HG03039 (cell line): ENCODE data around the gene ANO10.
"Not testable (repeated sequence)": the region's sequence is repeated elsewhere in the genome, so short reads cannot be mapped to it uniquely, and the experiment has no call there.

Experiments used
- ATAC-seq: cut with Tn5 transposase; IDR thresholded peaks from one replicate; pipeline ENCODE4 v1.9.1; 2021; ENCODE audit warnings: mild to moderate bottlenecking, moderate library complexity; ENCODE audit not compliant: unreplicated experiment

The ANO10 gene

DNA sequence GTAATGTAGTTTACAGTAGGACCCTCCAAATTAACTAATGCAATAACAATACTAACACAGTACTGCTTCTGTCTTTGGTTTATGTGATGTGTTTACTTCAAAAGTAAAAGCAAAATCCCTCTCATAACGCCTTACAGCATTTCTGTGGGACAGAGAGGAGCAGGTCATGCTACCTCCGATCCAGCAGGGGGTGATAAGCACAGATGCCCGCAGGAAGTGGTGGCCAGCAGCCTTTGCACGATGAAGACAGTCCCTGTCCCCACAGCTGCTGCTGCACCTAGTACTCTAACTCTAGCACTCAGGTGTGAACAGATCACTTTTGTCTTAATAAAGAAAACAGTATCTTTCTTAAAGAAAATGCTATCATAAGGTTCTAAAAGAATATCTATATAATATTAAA, 38.3 kb downstream of the ANO10 start:
- ATAC-seq, result no peak

DNA sequence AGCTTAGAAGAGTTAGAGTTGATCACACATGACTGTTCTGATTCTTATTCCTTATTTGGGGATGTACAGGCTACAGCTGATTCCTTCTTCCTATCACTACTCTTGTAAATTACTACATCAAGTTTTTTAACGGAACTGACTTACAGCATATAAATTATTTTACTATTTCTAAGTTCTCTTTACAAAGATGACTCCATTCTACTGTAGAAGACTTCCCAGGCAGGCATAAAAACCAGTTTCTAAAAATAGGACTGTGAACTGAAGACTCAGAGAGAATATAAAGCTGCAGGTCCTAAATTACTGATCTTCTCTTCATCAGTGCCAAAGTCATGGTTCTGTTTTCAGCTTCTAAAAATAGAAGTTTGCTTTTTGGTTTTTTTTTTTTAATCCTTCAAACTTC, 38.9 kb downstream of the ANO10 start:
- no peak for ATAC-seq

DNA sequence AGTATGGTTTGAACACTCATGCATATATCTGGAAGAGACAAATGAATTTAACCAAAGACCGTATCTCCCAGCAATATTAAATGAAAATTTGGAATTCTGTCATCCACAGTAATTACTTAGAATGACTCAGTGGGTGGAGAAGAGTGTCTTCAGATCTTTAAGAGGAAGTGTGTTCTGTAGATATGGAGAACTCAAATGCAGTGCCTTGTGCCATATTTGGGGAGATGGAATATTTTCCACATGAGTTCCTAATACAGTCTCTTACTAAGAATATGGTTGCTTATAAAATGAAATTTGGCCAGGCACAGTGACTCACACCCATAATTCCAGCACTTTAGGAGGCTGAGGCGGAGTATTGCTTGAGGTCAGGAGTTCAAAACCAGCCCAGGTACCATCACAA, 40.5 kb downstream of the ANO10 start:
- no peak for ATAC-seq

DNA sequence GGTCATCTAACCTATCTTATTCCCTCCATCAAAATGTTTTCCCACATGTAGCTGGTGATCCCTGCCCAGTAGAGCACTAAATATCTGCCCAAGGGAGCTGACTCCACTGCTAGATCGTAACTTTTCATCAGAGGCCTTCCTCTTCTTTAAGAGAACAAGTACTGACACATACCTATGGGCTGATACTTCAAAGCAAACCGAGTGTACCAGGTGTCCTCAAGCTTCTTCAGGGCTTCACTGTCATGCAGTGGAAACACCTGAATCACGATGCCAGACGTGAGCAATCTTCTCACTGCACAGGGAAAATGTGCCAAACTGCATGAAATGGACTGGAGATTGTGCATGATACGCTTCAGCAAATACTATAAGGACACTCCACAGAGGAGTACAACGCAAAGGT, 41.6 kb downstream of the ANO10 start:
- no peak for ATAC-seq

DNA sequence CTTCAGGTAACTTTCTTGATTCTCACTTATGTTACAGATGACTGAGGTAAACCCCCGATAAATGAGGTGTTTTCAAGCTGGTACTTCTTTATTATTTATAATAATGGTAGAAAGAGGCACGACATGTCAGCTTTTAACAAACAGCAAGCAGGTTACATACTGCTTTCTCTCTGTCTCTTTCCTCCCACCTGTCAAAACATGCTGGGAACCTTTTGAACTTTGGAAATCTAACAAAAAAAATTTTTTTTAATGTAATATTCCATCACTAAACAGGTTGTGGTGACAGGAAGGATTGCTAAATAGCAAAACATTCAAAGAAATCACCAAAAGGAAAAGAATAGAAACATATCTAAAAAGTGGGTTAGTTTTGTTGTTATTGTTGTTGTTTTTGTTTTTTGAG, 48.2 kb downstream of the ANO10 start:
- no peak for ATAC-seq

DNA sequence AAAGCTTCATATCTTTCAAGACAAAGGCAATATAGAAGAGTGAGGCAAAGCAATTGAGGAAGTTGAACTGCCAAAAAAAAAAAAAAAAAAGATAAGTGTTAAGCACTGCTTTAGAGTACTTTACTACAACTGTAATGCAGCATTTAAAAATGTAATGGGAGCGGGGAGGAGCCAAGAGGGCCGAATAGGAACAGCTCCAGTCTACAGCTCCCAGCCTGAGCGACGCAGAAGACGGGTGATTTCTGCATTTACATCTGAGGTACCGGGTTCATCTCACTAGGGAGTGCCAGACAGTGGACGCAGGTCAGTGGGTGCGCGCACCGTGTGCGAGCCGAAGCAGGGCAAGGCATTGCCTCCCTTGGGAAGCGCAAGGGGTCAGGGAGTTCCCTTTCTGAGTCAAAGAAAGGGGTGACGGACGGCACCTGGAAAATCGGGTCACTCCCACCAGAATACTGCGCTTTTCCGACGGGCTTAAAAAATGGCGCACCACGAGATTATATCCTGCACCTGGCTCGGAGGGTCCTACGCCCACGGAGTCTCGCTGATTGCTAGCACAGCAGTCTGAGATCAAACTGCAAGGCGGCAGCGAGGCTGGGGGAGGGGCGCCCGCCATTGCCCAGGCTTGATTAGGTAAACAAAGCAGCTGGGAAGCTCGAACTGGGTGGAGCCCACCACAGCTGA, 56.0 kb downstream of the ANO10 start:
- ATAC-seq, result not testable (repeated sequence)

DNA sequence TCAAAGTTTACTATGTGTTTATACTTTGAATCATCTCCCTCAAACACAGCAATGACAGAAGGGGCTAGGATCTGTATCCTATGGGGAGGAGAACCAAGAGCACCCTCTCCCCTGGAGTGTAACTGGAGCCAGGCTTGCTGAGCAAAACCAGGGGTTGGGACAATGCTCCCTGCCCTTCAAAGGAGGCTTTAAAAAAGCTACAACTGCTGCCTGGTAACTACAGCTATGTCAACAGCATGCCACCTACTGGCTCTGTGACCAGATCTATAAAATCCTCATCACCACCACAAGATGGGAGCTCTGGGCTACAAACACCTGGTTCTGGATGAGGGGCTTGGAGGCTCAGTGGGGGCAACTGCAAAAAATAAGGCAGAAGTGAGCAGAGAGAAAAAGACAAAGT, 61.9 kb downstream of the ANO10 start:
- ATAC-seq, result no peak

DNA sequence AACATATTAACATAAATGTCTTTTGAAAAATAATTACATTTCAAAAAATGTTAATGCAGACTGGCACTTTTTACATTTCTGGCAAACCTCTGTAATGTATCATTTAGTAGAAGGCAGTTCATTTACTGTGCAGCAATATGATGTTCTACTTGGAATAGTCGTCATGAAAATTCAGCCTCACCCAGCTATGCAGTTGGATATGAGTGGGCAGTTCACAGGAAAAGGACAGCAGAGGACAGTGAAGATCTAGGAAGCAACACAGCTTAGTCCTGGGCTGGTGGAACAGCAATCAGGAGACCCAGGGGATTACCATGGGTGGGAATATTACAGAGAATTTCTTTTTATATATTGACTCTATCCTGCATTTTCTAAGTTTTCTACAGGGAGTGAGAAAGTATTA, 63.6 kb downstream of the ANO10 start:
- no peak for ATAC-seq

DNA sequence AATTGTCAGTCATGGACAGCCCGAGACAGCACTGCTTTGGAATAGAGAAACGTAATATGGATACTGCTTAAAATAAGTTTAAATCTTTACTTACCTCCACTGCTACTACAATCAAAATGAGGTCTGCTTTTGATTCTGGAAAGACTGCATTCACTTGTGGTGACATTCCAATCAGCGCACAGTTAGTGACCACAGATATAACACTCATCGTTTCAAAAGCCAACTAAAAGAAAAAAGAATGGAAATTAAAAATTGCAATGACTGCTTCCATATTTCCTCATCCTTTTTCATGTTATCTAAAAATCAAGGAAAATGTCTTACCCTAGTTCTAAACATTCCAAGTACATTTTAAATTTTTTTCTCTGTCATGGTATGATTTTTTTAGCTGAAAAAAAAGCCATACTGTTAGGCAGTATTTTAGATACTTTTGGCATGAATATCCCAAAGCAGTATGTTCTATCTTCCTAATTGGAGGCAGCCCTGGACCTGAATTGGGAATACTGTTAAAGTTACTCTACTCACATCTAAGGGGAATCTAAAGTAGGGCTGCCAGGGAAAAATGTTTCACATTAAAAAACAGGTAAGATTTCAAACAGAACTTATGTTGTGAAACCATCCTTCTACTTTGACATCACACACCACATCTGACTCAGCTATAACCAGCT, 72.1 kb downstream of the ANO10 start:
- no peak for ATAC-seq

DNA sequence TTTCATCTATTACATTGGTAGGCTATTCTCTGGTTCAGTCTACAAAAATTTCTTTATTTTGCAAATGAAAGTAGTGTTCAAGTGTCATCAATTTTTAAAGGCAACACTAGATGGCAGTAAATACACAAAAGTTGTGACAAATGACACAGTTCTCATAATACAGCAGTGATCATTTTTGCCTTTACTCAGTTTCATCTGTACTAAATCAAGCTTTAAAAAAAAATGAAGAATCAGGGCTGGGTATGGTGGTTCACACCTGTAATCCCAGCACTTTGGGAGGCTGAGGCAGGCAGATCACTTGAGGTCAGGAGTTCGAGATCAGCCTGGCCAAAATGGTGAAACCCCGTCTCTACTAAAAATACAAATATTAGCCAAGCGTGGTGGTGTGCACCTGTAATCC, 77.5 kb downstream of the ANO10 start:
- not testable (repeated sequence) for ATAC-seq

DNA sequence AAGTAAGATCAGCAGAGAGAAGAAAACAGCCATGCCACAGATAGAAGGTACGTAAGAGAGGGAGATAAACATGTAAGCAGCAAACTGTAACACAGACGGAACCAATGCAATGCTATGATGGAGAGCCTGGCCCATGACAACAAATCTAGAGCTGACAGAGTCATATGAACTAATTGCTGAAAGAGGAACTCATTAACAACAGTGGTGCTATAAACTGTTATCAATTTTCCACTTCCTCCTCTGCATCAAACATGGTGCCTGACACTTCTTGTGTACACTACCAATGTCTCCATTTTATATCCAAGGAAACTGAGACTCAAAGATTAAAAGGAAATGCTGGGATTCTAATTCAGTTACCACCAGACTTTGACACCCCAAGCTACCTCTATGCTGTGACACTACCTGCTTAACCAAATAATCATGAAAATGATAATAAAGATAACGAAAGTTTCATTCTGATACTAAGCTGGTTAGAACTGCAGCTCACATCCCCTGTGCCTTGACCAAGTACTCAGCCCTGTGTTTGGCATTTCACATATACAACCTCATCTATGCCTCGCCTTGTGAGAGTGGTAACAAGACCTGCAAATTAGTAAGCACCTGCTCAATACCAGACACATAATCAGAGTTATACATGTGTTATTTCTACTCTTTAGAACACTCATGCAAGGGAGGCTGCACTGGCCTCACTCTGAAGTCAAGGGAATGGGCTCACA, 79.3 kb downstream of the ANO10 start:
- no peak for ATAC-seq

DNA sequence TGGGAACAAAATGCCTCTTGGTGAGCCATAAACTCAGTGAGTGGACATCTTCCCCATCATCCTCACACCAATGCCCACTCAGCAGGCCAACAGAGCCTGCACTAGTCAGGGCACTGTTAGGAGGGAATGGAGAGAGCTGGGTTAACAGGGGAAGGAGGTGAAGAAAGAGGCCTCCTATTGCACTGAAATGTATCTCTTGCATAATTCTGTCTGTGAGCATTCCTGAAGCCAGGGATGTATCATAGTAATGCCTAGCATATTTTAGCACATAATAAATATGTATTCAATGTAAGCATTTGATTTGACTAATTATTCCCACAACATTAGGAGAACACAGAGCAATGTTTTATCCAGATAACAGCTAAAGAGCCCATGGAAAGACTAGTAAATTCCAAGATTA, 81.2 kb downstream of the ANO10 start:
- ATAC-seq, result no peak

DNA sequence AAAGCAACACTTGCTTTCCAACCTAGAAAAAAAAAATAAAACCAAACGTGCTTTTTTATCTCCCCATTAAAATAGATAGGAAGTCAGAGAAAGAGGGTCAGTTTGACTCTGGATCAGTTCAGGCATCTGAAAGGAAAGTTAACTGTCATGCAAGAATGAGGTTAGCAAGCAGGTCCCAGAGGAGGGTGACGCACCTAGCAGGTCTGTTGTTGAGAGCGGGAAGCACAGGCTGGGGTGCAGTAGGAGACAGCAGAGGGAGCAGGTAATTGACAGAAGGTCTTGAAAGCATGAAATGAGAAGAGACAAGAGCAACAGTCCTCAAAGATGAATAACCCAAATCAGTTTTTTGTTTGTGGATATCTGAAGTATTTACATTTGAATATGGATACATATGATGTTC, 82.5 kb downstream of the ANO10 start:
- ATAC-seq, result no peak

DNA sequence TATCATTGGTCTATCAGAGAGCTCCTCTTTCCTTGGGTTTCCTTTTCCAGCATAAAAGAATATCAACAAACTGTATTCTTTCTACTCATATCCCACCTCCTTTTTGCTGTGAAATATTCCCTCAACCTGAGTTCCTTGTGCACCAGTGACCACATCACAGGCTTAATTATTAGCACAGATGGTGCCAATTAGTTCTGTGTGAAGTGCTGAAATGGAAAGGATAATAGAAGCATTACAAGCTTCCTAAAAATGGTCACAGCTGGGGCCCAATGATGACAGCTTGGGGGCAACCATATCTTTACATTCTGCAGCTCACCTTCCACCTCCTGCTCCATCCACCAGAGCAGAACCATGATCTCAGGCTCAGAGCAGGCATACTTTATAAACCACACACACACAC, 84.6 kb downstream of the ANO10 start:
- no peak for ATAC-seq

DNA sequence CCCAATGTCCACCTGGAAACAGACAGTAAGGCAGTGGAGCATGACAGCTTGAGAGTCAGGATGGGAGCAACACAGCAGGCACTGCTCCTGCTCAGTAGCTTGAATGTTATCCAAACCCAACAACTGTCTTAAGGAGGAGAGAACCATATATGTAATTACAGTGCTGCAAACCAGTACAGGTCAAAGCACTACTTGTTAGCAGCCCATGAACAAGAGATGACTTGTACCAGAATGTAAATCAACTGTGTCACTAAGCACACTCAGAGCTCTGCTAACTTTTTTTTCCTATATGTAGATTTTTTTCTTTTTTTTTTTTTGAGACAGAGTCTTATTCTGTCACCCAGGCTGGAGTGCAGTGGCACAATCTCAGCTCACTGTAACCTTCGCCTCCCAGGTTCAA, 87.1 kb downstream of the ANO10 start:
- ATAC-seq, result no peak

DNA sequence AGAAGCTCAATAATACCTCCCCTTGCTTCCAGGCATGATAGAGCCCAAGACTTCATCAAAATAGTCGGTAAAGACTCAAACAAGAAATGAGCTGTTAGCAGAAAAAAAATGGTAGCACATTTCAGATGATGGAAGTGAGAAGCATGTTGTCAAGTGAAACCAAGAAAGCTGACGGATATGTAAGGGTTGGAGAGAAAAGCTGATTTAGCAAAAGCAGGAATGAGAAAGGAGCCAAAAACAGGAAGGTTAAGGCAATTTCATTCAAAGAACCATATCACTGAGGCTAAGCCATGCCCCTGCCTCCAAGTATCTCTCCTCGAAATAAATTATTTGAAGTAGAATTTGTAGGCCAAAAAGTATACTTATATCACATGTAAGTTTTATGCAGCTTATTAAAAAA, 88.8 kb downstream of the ANO10 start:
- no peak for ATAC-seq

DNA sequence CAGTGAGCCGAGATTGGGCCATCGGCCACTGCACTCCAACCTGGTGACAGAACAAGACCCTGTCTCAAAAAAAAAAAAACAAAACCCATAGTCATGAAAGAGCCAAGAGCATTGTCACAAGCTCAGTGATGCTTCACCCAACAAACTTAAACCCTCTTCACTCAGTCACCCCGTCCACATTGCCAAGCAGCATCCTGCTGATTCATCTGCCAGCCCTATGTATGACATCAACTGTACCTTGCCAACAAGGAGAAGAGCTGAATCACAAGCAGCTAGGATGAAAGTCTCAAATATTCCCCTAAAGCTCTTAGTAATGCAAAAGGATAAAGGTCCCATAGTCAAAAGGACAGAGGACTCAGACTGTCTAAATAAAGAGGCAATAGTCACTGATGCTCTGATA, 90.0 kb downstream of the ANO10 start:
- ATAC-seq, result no peak

DNA sequence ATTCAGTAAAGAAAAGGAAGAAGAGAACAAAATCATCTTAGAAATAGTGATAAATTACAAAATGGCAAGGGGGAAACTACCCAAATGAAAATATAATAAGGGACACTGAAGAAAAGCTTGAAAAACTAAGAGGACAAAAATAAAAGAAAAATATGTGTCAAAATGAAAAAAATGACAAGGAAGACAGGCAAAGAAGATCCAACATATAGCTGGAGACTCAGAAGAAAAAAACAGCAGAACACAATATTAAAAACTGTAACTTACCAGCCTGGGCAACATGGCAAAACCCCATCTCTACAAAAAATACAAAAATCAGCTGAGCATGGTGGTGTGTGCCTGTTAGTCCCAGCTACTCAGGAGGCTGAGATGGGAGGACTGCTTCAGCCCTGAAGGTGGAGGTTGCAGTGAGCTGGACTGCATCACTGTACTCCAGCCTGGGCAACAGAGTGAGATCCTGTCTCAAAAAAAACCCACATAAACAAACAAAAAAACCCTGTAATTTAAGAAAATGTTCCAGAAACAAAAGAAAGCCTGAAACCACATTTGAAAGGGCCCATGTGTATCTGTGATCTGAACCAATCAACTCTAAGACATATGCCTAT, 93.2 kb downstream of the ANO10 start:
- no peak for ATAC-seq

DNA sequence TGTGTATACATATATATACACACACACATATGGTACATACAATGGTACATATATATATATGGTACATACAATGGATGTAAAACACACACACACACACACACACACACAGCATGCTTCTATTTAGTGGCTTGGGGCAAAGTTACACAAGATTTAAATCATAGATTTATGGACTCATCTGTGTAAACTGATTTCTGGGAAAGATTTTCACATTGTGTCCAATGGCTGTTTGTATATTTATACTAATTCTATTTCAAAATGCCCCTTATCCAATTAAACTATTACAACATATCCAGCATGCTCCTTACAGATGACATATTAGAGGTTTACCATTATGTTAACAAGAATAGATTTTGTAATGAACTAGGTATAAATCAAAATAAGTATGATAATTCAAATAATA, 94.9 kb downstream of the ANO10 start:
- no peak for ATAC-seq

DNA sequence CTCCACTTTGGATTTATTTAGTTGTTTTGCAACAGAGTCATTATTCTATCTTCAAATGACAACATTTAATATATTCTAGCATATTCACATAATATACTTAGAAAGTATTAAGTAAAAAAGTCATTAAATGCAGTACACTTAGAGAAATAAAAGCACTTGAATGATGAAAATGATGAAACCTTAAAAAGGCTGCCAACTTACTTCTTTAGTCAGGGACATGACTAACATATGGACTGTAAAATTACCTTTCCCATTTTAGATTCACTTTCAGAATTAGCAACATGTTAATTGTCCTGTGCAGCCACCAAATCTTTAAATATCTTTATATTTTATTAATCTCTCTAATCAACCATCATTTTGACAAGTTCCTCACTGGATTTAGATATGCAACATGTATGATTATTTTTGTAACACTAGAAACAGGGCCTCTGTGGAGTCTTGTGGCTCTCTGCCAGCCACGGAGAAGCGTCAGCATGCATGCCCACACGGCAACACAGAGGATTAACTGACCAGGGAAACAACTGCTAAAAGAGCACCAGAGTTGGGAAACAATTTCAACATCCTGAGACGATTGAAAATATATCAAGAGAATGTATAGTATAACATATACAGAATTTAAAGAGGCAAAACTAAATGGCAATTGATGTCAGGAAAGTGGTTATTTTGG, 95.7 kb downstream of the ANO10 start:
- ATAC-seq, result no peak

DNA sequence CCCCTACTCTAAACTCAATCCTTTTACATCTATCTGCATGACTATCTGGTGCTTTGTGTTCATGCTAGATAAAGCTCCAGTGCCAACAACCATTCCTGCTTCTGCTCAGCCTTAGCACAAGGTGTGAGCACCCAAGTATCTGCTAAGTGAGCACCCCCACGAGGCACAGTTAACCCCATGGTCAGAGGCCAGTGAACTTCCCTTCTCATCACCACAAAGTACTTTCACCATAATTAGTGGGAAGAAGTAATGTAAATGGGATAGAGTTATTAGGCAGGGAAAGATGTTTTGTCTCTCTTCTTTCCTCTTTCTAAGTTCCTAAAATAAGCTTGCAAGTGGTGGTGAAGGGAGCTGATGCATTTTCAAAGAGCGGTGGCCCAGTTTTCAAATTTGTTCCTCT, 96.4 kb downstream of the ANO10 start:
- ATAC-seq, result no peak
